Left colon (tissue), 2 donors: ENCODE measurements around the gene FUT9. TPM values are rescaled to one million over a fixed set of nuclear protein-coding genes. Genes with fewer than 3 reads are reported as not detected.

Source experiments
- ATAC-seq: fragments of 200-7000 bp; cut with Tn5 transposase; one replicate; pipeline ENCODE4 v1.9.1; 2020; ENCODE audit warnings: mild to moderate bottlenecking, moderate library complexity
- DNase-seq, 2 donors: peaks; one replicate each; pipeline ENCODE4 v3.0.0-alpha.2; 2020
- intact Hi-C, 2 donors: fragments of 100-400 bp; cut with DNase I in 1 of 2; cut with micrococcal nuclease in 1 of 2; formaldehyde crosslinking; loops; one replicate each; pipeline versions ENCODE4 v1.11.2 to v1.14.0; 2022; cut with DNase I, micrococcal nuclease
- total RNA-seq, 2 donors: library from RNA; stranded (reverse); fragmentation: NEBNext Ultra II Directional; extraction: Animal tissue kit (Norgen Biotek cat#: 25700); gene quantifications; one replicate each; pipeline ENCODE4 v1.2.1, GENCODE V29; 2021
- donor health status: DM: no; HTN: no; CAD: no.
- donor health status: DM: yes; HTN: yes; CAD: no.

The FUT9 gene
- total RNA-seq, 2 donors from 2014 or later: 0.03 TPM; not detected in 1

- ATAC-seq (no peak), DNase-seq (no peak)
- intact Hi-C loops: no loop called here
Measured at GRCh38 chr6:96156425-96156824, 140.7 kb downstream of the FUT9 start.

GRCh38 chr6:96157018-96157565 lies 141.3 kb downstream of the FUT9 start:
- intact Hi-C loops: no loop called here
- DNase-seq (no peak), ATAC-seq (no peak)

GRCh38 chr6:96162711-96163120 lies 146.9 kb downstream of the FUT9 start:
- ATAC-seq: no peak
- DNase-seq: no peak
- intact Hi-C loops: no loop called here

- DNase-seq: no peak
- ATAC-seq: no peak
- intact Hi-C loops: no loop called here
Measured at GRCh38 chr6:96164802-96165201, 149.0 kb downstream of the FUT9 start.

- intact Hi-C loops: no loop called here
- ATAC-seq: no peak
- no peak for DNase-seq
Measured at GRCh38 chr6:96171112-96171511, 155.3 kb downstream of the FUT9 start.

- ATAC-seq: no peak
- DNase-seq: no peak
- intact Hi-C loops: no loop called here
Measured at GRCh38 chr6:96184798-96185197, 169.0 kb downstream of the FUT9 start.

GRCh38 chr6:96186094-96186493 lies 170.3 kb downstream of the FUT9 start:
- DNase-seq (no peak), ATAC-seq (no peak)
- intact Hi-C loops: no loop called here

GRCh38 chr6:96186516-96187195 lies 170.9 kb downstream of the FUT9 start:
- intact Hi-C loops: no loop called here
- ATAC-seq: no peak
- no peak for DNase-seq

- ATAC-seq: no peak
- no peak for DNase-seq
Measured at GRCh38 chr6:96194675-96195074, 178.9 kb downstream of the FUT9 start.

GRCh38 chr6:96195272-96195671 lies 179.5 kb downstream of the FUT9 start:
- intact Hi-C loops: no loop called here
- DNase-seq (no peak), ATAC-seq (no peak)

More at GRCh38 chr6:96194675-96195074, 178.9 kb downstream of the FUT9 start:
- intact Hi-C loops: no loop called here

GRCh38 chr6:96196633-96197032 lies 180.9 kb downstream of the FUT9 start:
- ATAC-seq: no peak
- DNase-seq: no peak
- intact Hi-C loops: no loop called here

- ATAC-seq (no peak), DNase-seq (no peak)
Measured at GRCh38 chr6:96197241-96197640, 181.5 kb downstream of the FUT9 start.

GRCh38 chr6:96202571-96202970 lies 186.8 kb downstream of the FUT9 start:
- no peak for DNase-seq
- intact Hi-C loops: no loop called here
- no peak for ATAC-seq

More at GRCh38 chr6:96197241-96197640, 181.5 kb downstream of the FUT9 start:
- intact Hi-C loops: no loop called here

- DNase-seq (no peak), ATAC-seq (no peak)
Measured at GRCh38 chr6:96211341-96211740, 195.6 kb downstream of the FUT9 start.

GRCh38 chr6:96212066-96212465 lies 196.3 kb downstream of the FUT9 start:
- ATAC-seq (no peak), DNase-seq (no peak)
- intact Hi-C loops: no loop called here

More at GRCh38 chr6:96211341-96211740, 195.6 kb downstream of the FUT9 start:
- intact Hi-C loops: no loop called here

GRCh38 chr6:96213784-96214183 lies 198.0 kb downstream of the FUT9 start:
- intact Hi-C loops: no loop called here
- no peak for ATAC-seq
- no peak for DNase-seq

GRCh38 chr6:96223695-96224094 lies 207.9 kb downstream of the FUT9 start:
- ATAC-seq (no peak), DNase-seq (no peak)
- intact Hi-C loops: no loop called here

GRCh38 chr6:96227135-96227534 lies 211.4 kb downstream of the FUT9 start:
- no peak for ATAC-seq
- no peak for DNase-seq
- intact Hi-C loops: no loop called here

GRCh38 chr6:96234444-96234843 lies 218.7 kb downstream of the FUT9 start:
- intact Hi-C loops: no loop called here
- ATAC-seq: no peak
- no peak for DNase-seq

GRCh38 chr6:96235927-96236326 lies 220.2 kb downstream of the FUT9 start:
- DNase-seq (no peak), ATAC-seq (no peak)
- intact Hi-C loops: no loop called here

- ATAC-seq (no peak), DNase-seq (no peak)
- intact Hi-C loops: no loop called here
Measured at GRCh38 chr6:96236471-96236870, 220.7 kb downstream of the FUT9 start.
